SHP77 treated with DMSO at 0.1 percent for 48 hours (cell line): ENCODE results near the gene ZDHHC13.

Experiments
- DNase-seq: peaks from one replicate; lab custom pipeline; 2025; lab: John Stamatoyannopoulos, UW

The ZDHHC13 gene

DNA sequence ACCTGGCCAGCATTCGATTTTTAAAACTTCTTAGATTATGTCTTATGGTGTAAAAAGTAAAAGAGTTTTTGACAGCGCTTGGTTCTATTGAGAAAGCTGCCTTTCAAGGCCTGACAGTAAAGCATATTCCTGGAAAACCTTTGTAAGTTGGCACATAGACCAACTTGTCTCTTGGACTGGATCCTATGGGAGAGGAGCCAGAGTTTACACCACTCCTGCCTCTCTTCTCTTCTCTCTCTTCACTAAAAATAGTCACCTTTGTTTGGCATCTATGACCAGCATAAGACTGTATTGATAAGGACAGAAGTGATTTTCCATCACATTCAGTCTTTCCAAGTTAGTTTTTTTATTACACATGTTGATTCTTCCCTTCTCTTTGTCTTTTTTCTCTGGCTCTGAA, 51.1 kb downstream of the ZDHHC13 start:
- no peak for DNase-seq

GRCh38 chr11:19173004-19173689, 56.2 kb downstream of the ZDHHC13 start:
- DNase-seq: no peak

DNA sequence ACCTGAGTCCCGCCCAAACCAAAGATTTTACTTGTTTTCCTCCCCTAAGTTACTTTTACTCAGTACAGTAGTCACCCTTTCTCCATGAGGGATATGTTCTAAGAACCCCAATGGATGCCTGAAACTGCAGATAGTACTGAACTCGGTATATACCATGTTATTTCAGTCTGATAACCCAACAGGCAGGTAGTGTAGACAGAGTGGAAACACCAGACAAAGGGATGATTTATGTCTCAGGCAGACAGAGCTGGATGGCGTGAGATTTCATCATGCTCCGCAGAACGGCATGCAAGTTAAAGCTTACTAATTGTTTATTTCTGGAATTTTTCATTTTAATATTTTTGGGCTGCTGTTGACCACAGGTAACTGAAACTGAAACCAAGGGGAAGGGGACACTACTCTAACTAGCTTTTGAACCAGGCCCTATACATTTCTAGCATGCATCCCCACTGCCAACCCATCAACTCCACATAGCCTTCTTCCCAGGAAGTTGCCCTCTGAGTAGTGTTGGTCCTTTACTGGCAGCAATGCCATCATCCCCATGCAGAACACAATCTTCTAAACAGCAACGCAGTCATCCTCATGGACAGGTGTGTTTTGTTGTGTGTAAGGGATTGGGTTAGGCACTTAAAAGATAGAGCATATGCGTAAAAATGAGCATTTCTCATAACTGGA, 57.1 kb downstream of the ZDHHC13 start:
- DNase-seq: no peak

- no peak for DNase-seq
These were observed 59.7 kb downstream of the ZDHHC13 start for GRCh38 chr11:19176629-19177186.

DNA sequence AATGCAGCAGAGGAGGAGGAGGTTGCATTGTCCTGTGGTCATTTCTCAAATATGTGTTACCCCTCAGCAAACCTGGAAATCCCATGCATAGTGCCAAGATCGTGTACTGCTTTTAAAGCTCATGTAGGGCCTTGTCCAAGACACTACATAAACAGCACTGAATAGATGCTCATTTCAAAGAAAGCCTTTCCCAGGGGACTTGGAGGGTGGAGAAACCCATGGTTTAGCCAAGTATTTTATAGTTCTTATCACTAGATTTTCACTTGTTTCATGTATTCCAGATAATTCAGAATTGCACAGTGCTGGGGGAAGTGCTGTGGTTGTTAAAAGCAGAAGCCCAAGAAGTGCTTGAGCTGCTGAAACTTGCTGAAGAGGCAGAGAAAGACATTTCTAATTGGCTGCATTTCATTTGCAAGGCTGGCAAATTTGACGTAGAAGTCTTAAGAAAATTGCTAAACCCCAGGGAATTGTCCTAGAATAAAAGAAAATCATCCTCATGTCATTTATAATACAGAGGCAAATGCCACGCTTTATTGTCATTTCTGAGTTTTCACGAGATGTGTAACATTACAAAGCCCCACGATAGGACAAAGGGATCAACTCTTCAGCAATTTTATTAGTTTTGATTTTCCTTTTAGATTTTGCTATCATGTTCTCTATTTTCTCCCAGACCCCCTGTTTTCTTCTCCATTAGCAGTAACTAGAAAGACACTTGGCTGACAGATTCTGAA, 64.7 kb downstream of the ZDHHC13 start:
- DNase-seq: no peak

DNA sequence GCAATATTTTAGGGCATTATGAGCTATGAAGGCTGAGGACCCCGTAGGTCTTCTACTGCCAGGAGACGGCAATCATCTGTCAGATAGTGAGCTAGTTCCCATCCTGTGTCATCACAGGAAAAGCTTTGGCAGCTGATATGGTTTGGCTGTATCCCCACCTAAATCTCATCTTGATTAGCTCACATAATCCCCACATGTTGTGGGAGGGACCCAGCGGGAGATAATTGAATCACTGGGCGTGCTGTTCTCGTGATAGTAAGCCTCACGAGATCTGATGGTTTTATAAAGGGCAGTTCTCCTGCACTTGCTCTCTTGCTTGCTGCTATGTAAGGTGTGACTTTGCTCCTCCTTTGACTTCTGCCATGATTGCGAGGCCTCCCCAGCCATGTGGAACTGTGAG, 66.7 kb downstream of the ZDHHC13 start:
- DNase-seq: no peak

- DNase-seq: no peak
These were observed 68.1 kb downstream of the ZDHHC13 start for GRCh38 chr11:19185036-19185435.

DNA sequence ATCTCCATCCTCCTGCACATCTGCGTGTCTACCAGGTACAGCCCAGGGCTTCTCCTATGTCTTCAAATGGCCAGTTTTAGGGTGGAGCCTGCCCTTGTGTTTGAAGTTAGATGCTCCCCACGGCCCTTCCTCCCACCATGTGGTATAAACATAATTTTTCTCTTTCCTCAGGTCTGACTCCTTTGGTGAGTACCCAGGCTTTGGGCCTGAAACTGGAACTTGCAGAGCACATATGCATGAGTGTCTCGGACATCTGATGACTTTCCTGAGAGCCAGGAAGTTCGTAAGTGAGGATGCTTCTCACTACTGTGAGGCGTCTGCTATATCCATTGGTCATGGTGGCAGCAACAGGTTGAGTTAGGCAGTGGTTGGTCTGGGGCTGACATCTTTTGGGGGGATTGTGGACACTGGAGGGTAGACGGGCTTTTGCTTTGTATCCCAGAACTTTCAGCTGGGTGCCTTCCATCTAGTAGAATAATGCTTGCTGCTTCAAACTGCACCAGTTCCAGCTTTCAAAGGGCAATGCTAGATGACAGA, 68.6 kb downstream of the ZDHHC13 start:
- no peak for DNase-seq

DNA sequence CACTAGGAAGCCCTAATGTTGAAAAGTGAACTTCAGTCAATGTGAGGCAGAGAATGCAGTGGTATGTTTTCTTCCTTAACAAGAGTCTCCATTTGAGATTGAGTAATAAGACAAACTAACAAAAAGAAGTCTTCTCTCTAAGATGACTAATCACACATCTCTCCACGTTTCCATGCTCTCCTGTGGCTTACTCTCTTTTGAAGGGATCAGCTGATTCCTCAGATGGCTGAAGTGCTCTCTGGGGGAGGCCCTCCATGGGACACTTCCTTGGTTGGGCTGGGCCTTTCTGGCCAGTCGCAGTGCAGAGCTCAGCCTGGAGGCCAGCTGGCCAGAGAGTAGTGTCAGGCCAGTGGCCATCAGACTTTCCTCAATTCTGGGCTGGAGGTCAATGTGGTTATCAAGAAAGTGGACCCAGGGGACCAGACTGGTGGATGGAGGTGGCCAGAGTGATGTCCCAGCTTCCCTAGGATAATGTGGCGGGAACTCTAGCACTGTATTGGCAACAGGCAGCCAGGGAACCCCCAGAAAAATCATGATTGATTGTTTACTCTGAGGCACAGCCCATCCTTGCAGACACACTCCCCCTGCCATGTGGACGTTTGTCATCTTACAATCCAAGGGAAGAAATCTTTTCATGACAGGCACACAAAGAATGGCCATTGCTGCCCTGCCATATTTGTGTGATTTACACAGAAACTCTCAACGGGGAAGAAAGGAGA, 70.3 kb downstream of the ZDHHC13 start:
- no peak for DNase-seq

DNA sequence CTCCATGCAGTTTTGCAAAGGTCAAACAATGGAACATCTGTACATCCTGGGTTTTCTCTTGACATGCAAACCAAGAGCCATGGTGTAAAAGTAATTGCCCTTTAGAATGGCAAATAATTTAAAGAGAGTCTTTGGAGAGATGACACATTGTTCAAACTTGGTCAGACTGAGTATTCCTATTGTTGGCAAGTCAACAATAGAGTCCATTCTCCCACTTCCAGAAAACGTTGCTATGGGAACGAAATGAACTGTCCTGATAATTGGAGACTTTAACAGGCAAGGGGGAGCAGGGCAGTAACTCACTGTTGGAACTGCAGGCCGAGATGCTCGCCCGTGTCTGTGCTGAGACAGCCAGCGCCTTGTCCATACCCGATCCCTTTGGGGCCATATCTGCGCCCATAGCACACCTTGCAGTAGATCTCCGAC, 70.9 kb downstream of the ZDHHC13 start:
- DNase-seq: no peak

- no peak for DNase-seq
These were observed 74.7 kb downstream of the ZDHHC13 start for GRCh38 chr11:19191530-19192169.

GRCh38 chr11:19193916-19194315, 76.9 kb downstream of the ZDHHC13 start:
- no peak for DNase-seq

GRCh38 chr11:19194620-19195308, 77.8 kb downstream of the ZDHHC13 start:
- DNase-seq: no peak

DNA sequence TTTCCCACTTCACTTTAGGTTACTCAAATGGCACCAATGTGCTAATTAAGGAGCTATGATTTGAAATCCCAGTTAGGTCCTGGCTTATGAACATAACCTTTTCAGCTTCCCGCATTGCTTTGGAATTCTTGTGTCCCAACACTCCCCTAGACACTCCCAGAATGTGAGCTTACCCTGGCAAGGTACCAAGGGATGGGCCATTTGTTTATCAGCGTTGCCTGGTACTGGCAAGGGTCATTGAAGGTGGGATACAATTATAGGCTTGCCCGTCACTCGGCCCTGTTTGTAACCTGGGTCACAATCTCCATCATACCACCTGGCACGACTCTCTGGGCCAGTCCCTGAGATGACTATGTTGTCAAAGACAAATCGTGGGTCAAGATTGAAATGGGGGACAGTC, 79.5 kb downstream of the ZDHHC13 start:
- DNase-seq: no peak

DNA sequence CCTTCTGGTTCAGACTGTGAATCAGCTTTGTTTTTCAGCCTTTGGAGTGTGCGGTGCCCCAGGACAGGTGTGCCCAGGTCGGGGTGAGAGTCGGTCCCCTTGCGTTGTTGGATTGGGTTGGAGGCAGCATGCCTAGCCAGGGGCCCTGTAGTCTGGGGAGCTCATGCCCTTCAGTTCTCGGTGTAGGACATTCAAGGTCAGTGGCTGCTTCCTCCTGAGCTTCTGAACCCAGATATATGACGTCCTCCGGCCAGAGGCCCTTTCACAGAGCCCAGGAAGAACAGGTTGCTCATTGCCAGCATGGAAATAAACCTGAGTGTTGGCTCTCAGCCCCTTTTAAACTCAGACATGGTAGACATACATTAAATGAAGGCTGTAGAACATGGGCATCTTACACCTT, 82.1 kb downstream of the ZDHHC13 start:
- DNase-seq: no peak

DNA sequence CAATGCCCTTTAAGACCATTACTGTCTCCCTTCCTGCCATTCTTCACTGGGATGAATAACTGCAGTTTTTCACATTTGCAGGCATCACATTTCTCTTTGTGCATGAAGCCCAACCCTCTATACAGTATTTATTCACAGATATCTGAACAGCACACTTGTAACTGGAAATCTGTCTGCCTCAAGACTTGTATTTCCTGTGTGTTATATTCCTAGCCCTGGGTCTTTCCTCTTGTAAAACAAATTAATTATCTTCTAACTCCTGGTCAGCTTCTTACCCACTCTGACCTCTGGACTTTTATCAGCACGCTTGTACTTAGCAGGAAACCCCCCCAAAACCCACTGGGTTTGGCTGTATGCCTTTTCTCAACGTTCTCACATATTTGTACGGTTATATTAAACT, 82.8 kb downstream of the ZDHHC13 start:
- DNase-seq: no peak

DNA sequence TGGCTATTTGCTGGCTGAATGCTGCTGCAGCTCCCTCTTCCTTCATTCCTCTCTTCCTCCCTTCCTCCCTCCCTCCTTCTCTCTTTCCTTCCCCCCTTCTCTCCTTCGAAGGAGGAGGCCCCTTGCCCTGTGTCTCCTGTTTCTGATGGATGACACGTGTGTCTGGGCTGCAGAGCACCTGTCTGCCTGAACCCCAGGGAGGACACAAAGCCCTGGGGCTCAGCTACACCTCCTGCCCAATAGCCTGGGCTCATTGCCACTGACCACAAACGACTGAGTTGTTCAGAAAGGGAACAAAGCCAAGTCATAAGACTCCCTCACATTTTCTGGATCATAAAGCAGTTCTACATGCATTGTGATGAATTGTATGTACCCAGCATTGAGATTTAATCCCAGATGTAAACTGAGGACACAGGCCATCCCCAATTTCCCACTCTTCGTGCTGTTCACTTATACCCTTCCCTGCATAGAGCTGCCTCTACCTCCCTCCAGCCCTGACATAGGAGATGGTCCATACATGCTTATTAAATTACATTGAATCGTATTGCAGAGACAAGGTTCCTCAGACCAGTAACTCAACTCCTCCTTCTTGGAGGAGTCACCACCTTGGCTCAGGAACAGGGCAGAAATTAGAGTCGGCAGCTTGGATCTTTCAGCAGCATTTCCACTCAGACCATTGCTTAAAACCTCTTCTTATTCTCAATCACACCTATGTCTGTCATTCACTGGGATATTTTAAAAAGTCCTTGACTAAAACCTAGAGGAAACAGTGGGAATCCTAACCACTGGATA, 83.6 kb downstream of the ZDHHC13 start:
- no peak for DNase-seq

GRCh38 chr11:19201737-19202605, 85.0 kb downstream of the ZDHHC13 start, which contains the start of gene CSRP3:
Gene CSRP3, minus strand, starts transcription at chr11:19201983. Its CDS starts 9,535 bp downstream, at chr11:19192448.
- no peak for DNase-seq

DNA sequence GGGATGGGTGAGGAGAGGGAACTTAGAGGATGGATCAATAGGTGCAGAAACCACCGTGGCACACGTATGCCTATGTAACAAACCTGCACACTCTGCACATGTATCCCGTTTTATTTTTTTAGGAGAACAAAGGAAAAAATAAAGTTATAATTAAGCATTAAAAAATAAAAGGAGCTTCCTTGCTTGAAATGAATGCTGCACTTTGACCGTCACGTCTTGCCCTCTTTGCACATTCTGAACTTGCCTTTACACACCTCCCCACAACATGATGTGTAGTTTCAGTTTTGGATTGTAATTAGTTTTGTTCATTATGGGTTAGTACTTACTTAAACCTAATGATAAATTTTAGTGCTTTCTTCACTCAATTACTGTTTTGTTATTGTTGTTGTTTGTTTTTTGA, 87.9 kb downstream of the ZDHHC13 start:
- no peak for DNase-seq
